Esophagus muscularis mucosa (tissue), 4 donors: Measurements from ENCODE around the gene TMEM131.

Source experiments
- CTCF ChIP-seq, 3 experiments: fragments of 200-600 bp in 2 of 3; fragments of 450-650 bp in 1 of 3; sonication (generic) in 2 of 3; IDR thresholded peaks; one replicate each; pipeline ENCODE4 v1.5.1; 2017 to 2019; ENCODE audit warnings: antibody characterized with exemption in 3 of 3, mild to moderate bottlenecking in 2 of 3, moderate library complexity in 1 of 3
- EP300 ChIP-seq: sonication (generic); formaldehyde crosslinking; IDR thresholded peaks from one replicate; pipeline ENCODE4 v1.6.1; 2017; ENCODE audit warnings: antibody characterized with exemption
- POLR2A ChIP-seq: fragments of 450-650 bp; IDR thresholded peaks from one replicate; pipeline ENCODE4 v1.6.1; 2017; ENCODE audit warnings: antibody characterized with exemption, moderate library complexity, mild to moderate bottlenecking, low read depth
- POLR2AphosphoS5 ChIP-seq, 2 donors: sonication (generic); formaldehyde crosslinking; IDR thresholded peaks; one replicate each; pipeline ENCODE4 v1.6.1; 2017; ENCODE audit warnings: antibody characterized with exemption in 2 of 2

- TF ChIP-seq CTCF (IDR thresholded peaks at IDR 0.05) (no peak), POLR2A (no peak), POLR2AphosphoS5 (IDR thresholded peaks at IDR 0.05) (no peak), EP300 (no peak)
Measured at GRCh38 chr2:97797355-97797754, 198.4 kb downstream of the TMEM131 start.
